Measurements from ENCODE around the gene KANK3.
A peak's percentile ranks its signal among the peaks of the same experiment; 100 is the strongest.
"Not testable (repeated sequence)": the region's sequence is repeated elsewhere in the genome, so short reads cannot be mapped to it uniquely, and the experiment has no call there.

Gene KANK3

GRCh38 chr19:8316351-8317125, 26.5 kb downstream of the KANK3 start:
- no peak for DNase-seq

DNA sequence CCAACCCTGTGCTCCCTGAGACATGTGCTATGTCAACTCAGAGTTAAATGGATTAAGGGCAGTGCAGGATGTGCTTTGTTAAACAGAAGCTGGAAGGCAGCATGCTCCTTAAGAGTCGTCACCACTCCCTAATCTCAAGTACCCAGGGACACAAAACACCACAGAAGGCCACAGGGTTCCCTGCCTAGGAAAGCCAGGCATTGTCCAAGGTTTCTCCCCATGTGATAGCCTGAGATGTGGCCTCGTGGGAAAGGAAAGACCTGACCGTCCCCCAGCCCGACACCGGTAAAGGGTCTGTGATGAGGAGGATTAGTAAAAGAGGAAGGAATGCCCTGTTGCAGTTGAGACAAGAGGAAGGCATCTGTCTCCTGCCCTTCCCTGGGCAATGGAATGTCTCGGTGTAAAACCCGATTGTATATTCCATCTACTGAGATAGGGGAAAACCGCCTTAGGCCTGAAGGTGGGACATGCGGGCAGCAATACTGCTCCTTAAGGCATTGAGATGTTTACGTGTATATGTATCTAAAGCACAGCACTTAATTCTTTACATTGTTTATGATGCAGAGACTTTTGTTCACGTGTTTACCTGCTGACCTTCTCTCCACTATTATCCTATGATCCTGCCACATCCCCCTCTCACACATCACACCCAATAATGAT, 28.0 kb downstream of the KANK3 start:
- not testable (repeated sequence) for DNase-seq

DNA sequence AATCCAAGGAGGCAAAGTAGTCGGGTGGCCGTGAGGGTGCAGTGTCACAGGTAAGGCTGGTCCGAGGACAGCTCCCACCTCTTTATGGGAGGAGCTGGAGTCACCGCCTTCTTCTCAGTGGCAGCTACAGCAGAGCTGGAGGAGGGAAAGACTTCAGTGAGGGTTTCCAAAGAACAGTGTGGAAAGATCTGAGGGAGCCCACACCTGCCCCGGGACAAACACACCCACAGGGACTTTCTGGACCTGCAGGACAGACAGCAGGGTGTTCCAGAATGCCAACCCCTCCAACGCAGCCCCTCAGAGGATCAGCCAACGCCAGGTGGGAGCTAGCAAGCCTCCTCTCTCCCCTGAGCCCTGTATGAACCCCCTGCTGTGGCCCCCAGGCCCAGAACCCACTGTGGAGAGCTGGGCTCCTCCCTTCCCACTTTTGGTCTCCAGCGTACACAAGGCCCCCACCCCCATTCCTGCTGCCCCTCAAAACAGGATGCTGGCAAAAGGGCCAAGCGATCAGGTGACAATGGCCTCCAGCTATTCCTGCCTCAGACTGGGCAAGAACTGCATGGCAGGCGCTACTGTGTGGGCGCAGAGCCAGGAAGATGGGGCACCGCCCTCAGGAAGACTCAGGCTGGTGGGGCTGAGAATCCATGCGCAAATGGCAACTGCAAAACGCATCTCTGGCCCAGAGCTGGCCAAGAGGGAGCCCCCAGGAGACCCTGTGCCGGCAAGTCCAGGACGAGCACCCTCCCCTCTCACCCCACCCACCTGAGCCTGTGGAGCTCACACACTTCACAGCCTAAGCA, 31.4 kb downstream of the KANK3 start:
- no peak for DNase-seq

DNA sequence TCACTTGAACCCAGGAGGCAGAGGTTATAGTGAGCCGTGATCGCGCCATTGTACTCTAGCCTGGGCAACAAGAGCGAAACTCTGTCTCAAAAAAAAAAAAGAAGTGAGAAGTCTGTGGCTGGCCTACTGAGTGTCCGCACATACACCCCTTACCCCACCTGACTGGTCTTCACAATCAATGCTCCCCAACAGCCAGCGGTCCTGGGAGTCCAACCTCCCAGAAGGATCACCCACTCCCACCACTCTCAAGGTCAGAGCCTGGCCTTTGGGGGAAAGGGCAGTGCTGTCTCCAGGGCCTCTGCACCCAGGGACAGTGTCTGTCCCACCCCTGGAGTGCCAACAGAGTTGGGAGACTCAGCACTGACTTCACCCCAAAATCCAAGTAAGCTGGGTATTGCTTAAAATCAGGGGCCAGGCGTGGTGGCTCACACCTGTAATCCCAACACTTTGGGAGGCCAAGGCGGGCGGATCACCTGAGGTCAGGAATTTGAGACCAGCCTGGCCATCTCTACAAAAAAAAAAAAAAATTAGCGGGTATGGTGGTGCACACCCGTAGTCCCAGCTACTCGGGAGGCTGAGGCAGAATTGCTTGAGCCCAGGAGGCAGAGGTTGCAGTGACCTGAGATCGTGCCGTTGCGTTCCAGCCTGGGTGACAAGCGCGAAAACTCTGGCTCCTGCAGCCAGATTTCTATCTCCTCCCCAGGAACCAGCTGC, 32.6 kb downstream of the KANK3 start:
- DNase-seq = no peak

DNA sequence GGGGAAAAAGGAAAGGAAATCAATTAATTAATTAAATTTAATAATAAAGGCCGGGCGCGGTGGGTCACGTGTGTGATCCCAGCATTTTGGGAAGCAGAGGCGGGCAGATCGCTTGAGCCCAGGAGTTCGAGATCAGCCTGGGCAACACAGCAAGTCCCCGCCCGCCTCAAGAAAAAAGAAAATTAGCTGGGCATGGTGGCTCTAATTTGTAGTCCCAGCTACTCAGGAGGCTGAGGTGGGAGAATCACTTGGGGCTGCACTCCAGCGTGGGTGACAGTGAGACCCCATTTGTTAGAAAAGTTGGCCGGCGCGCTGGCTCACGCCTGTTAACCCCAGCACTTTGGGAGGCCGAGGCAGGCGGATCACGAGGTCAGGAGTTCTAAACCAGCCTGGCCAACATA, 34.2 kb downstream of the KANK3 start:
- no peak for DNase-seq

DNA sequence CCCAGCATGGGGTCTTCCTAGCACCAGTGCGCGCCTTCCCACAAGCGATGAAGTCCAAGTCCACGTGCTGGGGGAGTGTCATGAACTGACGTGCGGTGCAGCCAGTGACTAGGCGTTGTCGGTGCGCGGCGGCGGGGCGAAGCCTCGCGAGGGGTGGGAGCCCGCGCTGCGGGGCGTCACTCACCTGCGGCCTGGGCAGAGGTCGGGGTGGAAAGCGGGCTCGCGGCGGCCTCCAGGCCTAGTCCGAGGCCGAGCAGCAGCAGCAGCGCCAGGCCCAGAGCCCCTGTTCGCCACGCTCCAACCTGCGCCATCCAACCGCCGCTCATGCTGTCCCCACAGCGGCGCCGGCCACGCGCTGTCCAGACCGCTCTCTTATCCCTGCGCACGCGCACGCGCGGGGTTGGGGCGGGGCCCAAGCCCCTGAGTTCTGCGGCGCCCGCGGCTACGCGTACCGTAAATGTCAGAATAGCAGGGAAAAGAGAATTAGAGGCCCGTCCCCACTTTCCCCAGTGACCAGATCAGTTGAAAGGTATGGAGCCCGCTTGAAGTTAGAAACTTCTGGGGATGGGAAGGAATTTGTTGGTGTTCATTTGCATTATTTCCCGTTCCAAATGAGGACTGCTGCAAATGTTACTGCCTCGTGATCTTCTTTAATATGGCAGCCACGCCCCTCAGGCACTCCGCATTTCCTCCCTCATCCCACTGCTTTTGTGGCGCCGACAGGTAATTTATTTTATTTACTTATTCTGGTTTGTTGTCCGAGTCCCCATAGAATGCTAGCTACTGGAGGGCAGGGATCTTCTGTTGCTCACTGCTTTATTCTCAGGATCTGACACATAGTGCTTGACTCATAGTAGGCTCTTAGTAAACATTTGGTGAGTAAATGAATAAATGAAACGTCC, 34.8 kb downstream of the KANK3 start, which contains the start of gene CD320:
TSS of gene CD320 (minus strand) at position 394 of the 902 bp plus-strand sequence. CDS start at position 326, 68 bp downstream.
- peak; percentile 93 for DNase-seq

DNA sequence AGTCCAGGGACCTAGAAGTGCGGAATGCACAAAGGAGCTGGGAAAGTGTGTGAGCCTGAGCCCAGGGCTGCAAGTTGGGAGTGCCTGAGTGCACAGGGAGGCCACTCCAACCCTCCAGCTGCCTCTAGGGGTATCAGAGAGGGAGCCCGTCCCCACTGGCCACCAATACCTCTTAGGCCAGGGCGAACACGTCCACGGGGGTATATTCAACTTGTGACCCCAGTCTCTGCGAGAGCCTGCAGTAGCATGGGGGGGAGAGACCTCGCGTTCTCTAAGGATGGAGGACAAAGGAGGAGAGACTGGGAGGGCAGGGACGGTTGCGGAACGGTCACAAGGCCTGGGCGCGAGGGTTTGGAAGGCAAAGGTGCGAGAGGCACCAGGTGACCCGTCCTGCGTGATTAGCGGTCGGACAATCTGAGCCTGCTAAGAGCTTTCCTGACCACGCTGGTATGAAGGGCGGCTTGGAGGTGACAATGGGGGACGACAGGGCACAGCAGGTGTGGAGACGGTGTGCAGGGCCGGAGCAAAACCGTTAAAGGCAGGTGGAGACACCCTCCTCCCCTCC, 35.6 kb downstream of the KANK3 start:
- no peak for DNase-seq

GRCh38 chr19:8306235-8307054, 36.6 kb downstream of the KANK3 start:
- DNase-seq = no peak

DNA sequence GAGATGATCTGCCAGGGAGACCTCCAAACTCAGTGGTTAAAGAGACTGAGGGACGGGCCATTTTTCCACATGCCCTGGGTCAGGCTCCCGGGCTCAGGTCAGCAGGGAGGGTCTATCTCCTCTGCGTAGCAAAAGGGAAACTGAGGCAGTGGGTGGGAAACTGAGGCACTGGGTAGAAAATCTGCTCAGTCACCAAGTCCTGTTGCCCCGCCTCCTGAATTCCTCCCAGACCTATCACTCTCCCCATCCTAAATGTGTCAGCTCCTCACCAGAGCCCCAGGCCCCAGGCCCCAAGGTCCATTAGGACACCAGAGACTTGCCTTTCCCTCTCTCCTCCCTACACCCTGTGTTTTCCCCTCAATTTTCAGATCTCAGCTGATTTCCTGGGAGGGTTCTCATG, 37.3 kb downstream of the KANK3 start:
- DNase-seq = no peak

DNA sequence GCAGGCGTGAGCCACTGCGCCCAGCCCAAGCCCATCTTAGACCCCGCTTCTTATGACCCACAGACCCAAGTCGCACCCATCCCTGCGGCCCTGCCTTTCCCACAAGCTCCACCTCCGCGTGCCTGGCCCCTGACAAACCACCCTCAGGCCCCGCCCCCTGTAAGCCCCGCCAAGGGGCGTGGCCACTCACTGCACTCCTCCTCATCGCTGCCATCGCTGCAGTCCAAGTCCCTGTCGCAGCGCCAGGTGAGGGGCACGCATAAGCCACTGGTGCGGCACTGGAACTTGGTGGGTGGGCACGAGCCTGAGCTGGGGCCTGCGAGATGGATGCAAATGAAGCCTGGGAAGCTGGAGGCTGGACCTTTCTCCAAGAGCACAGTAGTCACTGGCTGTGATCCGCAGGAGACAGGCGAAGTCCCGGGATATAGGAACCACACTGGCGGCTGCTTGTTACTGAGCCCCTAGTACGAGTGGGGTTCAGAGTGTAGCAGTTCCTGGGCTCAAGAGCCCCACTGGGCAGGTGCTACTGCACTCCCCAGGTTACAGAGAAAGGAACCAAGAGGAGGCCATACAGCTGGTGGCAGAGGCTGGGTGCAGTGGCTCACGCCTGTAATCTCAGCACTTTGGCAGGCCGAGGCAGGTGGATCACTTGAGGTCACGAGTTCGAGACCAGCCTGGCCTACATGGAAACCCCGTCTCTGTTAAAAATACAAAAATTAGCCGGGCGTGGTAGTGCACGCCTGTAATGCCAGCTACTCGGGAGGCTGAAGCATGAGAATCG, 38.0 kb downstream of the KANK3 start:
- DNase-seq = no peak

- DNase-seq = no peak
These were observed 40.3 kb downstream of the KANK3 start for GRCh38 chr19:8302734-8303133.

DNA sequence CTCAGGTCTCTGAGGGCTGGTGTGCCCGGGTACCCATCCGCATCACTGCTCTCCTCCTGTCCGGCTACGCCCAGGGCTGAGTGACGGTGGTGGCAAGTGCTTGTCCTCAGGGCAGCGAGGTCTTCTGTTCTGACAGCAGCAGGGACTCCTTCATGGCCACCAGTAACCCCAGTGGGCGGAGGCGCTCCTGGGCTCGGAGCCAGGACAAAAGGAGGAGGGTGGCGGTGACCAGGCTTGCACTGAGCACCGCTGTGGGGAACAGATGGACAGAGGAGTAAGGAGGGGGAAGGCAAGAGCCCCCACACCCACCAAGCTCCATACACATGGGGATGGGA, 40.7 kb downstream of the KANK3 start:
- peak; percentile 64 for DNase-seq

DNA sequence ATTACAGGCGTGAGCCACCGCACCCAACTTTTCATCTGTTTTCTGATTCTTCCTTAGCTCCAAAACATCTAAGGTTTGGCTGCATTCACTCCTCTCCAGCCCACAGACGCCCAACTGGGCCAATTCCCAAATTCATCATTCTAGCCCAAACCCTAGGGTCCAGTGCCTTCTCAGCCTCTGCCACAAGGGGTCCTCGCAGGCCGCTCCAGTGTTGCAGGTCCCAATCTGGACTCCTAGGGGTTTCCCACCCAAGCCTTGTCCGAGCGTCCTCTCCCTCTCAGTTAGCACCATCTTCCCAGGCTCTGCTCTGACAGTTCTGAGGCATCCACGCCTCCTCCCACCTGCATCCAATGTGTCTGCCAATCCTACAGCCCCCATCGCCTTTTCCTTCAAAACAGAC, 51.7 kb downstream of the KANK3 start:
- DNase-seq = not testable (repeated sequence)

- not testable (repeated sequence) for DNase-seq
These were observed 66.6 kb downstream of the KANK3 start for GRCh38 chr19:8276508-8276907.
